B cell (primary cell): ENCODE results near the gene GSG1L. TPM values are rescaled to one million over a fixed set of nuclear protein-coding genes. Genes with fewer than 3 reads are reported as not detected.

Source experiments
- ATAC-seq: fragments of 200-7000 bp; cut with Tn5 transposase; one replicate; pipeline ENCODE4 v1.10.0; 2021; ENCODE audit warnings: low read depth, mild to moderate bottlenecking, moderate number of reproducible peaks, moderate library complexity
- CTCF ChIA-PET: fragments of 350-600 bp; sonication (Branson Sonifier 250); formaldehyde crosslinking; loops from one replicate; lab custom pipeline; 2021; ENCODE audit warnings: antibody characterized with exemption, inconsistent platforms; lab: Charles Lee
- POLR2A ChIA-PET: fragments of 350-600 bp; sonication (Branson Sonifier 250); formaldehyde crosslinking; loops from one replicate; lab custom pipeline; 2021; ENCODE audit warnings: antibody characterized with exemption; lab: Charles Lee
- DNase-seq: peaks from one replicate; pipeline ENCODE4 v3.0.0; 2013
- H2AFZ ChIP-seq: 2 replicates; pipeline ENCODE4 v1.6.1; 2012; ENCODE audit warnings: mild to moderate bottlenecking, low read depth, low read length; ENCODE audit not compliant: insufficient read depth, poor library complexity, severe bottlenecking
- H3K27ac ChIP-seq, 2 donors: 1 replicate in 1 of 2; 2 replicates in 1 of 2; pipeline ENCODE4 v1.5.1; 2012 to 2013; ENCODE audit warnings: low read length in 2 of 2, mild to moderate bottlenecking in 2 of 2, moderate library complexity in 1 of 2
- H3K27me3 ChIP-seq, 4 experiments: fragments of 200-600 bp in 1 of 4; sonication (generic) in 1 of 4; replicated peaks in 1 of 4; 1 replicate in 2 of 4; 2 replicates in 2 of 4; pipeline versions ENCODE4 v1.6.1 to v1.7.0; 2013 to 2016; ENCODE audit warnings: low read length in 3 of 4, mild to moderate bottlenecking in 2 of 4, mixed read lengths in 1 of 4, moderate library complexity in 1 of 4; ENCODE audit not compliant: insufficient read depth in 4 of 4, control insufficient read depth in 3 of 4; ENCODE audit errors: control extremely low read depth in 1 of 4
- H3K36me3 ChIP-seq, 2 experiments: replicated peaks in 1 of 2; 1 replicate in 1 of 2; 2 replicates in 1 of 2; pipeline versions ENCODE4 v1.6.1 to v1.7.1; 2013; ENCODE audit warnings: low read length in 1 of 2; ENCODE audit not compliant: insufficient read depth in 2 of 2, control insufficient read depth in 1 of 2; ENCODE audit errors: control extremely low read depth in 1 of 2, extremely low read depth in 1 of 2
- H3K4me1 ChIP-seq, 2 donors: fragments of 200-600 bp in 1 of 2; sonication (generic) in 1 of 2; 1 replicate in 1 of 2; 2 replicates in 1 of 2; pipeline versions ENCODE4 v1.5.1 to v1.6.1; 2013 to 2017; ENCODE audit warnings: low read length in 2 of 2; ENCODE audit not compliant: control insufficient read depth in 2 of 2, insufficient read depth in 2 of 2
- H3K4me2 ChIP-seq: replicated peaks from 2 replicates; pipeline ENCODE3; 2012; ENCODE audit warnings: mild to moderate bottlenecking, low read depth, low read length; ENCODE audit not compliant: poor library complexity, severe bottlenecking
- H3K4me3 ChIP-seq, 5 experiments: fragments of 200-600 bp in 1 of 5; sonication (generic) in 1 of 5; 1 replicate in 3 of 5; 2 replicates in 2 of 5; pipeline versions ENCODE4 v1.5.1 to v1.7.0; 2011 to 2016; ENCODE audit warnings: low read length in 4 of 5, mild to moderate bottlenecking in 4 of 5, low read depth in 2 of 5, control low read depth in 1 of 5, moderate library complexity in 1 of 5; ENCODE audit not compliant: insufficient read depth in 1 of 5; ENCODE audit errors: control extremely low read depth in 1 of 5, extremely low read depth in 1 of 5
- H3K79me2 ChIP-seq: fragments of 200-600 bp; sonication (generic); one replicate; pipeline ENCODE4 v1.6.0; 2016; ENCODE audit warnings: low read length; ENCODE audit not compliant: control insufficient read depth, insufficient read depth
- H3K9ac ChIP-seq: fragments of 200-600 bp; sonication (generic); 2 replicates; pipeline ENCODE4 v1.6.1; 2017; ENCODE audit warnings: mild to moderate bottlenecking, low read length, moderate library complexity
- H3K9me3 ChIP-seq, 3 donors: one replicate each; pipeline versions ENCODE4 v1.6.1 to v1.7.1; 2013; ENCODE audit warnings: low read length in 2 of 3; ENCODE audit not compliant: control insufficient read depth in 2 of 3, insufficient read depth in 1 of 3; ENCODE audit errors: control extremely low read depth in 1 of 3
- H4K20me1 ChIP-seq: 2 replicates; pipeline ENCODE4 v1.6.0; 2012; ENCODE audit warnings: mild to moderate bottlenecking, low read length; ENCODE audit not compliant: insufficient read depth, control insufficient read depth, poor library complexity, severe bottlenecking
- H3K27ac Mint-ChIP-seq: one replicate; pipeline ENCODE4 v1.8.0; 2021; ENCODE audit warnings: mixed read lengths
- H3K27me3 Mint-ChIP-seq: one replicate; pipeline ENCODE4 v1.8.0; 2021; ENCODE audit warnings: mixed read lengths
- H3K4me1 Mint-ChIP-seq: one replicate; pipeline ENCODE4 v1.8.0; 2021; ENCODE audit warnings: mixed read lengths
- H3K4me3 Mint-ChIP-seq: one replicate; pipeline ENCODE4 v1.8.0; 2021; ENCODE audit warnings: mixed read lengths
- H3K9me3 Mint-ChIP-seq: one replicate; pipeline ENCODE4 v1.8.0; 2022; ENCODE audit warnings: mixed read lengths; ENCODE audit not compliant: insufficient read depth
- CTCF ChIP-seq: fragments of 200-600 bp; IDR thresholded peaks from one replicate; pipeline ENCODE4 v1.8.0; 2022; ENCODE audit warnings: antibody characterized with exemption, mild to moderate bottlenecking
- EZH2 ChIP-seq: IDR thresholded peaks from 2 replicates; pipeline ENCODE4 v1.6.1; 2012; ENCODE audit warnings: borderline replicate concordance, low read depth, mild to moderate bottlenecking, moderate library complexity, low read length; ENCODE audit not compliant: insufficient read depth, poor library complexity, severe bottlenecking
- WGBS: methylation state at CpG from one replicate; pipeline ENCODE4 v1.1.5; 2013; ENCODE audit warnings: missing lambda C conversion rate; ENCODE audit not compliant: insufficient coverage; 5-methylcytosine and 5-hydroxymethylcytosine counted together
- intact Hi-C: fragments of 100-400 bp; cut with micrococcal nuclease; formaldehyde crosslinking; loops from one replicate; pipeline ENCODE4 v1.10.0; 2022
- polyA plus RNA-seq: library from polyadenylated mRNA; depleted of rRNA; stranded (reverse); fragments of >200 nt; gene quantifications from 2 replicates; pipeline ENCODE4 v1.2.3, GENCODE V29; 2012
- total RNA-seq, 2 donors: library from RNA; stranded (reverse); fragments of 120-200 nt in 1 of 2; gene quantifications; 1 replicate in 1 of 2; 2 replicates in 1 of 2; pipeline versions ENCODE4 v1.2.3 to v1.2.4, GENCODE V29; 2013 to 2022

The GSG1L gene
- total and polyA plus RNA-seq, 2 donors (not counting 1 experiment from before 2014, with no cell fraction given): 0.01 TPM; not detected in 1

GRCh38 chr16:27767971-27768591, 295.4 kb downstream of the GSG1L start:
- Histone ChIP-seq H3K9me3 (peaks cover 0 to 8% (median 5%) of the 10 kb centered on the region in 3 donors), H3K27me3 (no peaks in the 10 kb centered on the region), H3K4me2 (no peak overlapping the region), H3K4me1 (no peaks in the 10 kb centered on the region), H3K36me3 (peaks cover 0 to 20% of the 10 kb centered on the region in 2 experiments), H3K4me3 (no peak overlapping the region), H4K20me1 (no peaks in the 10 kb centered on the region), H3K27ac (no peak overlapping the region), H2AFZ (no peak overlapping the region), H3K9ac (no peak overlapping the region), H3K79me2 (no peaks in the 10 kb centered on the region)
- no peak for TF ChIP-seq EZH2
- no peak for TF ChIP-seq CTCF
- intact Hi-C loops: no loop called here
- WGBS: 85% methylated on average over 4 of the region's 5 CpGs
- H3K4me1 Mint-ChIP-seq: no peaks in the 10 kb centered on the region
- ATAC-seq (no peak), DNase-seq (no peak)
- H3K9me3 Mint-ChIP-seq: peaks cover 3% of the 10 kb centered on the region
- H3K27ac Mint-ChIP-seq: no peak overlapping the region
- CTCF ChIA-PET: no interaction called here
- no peak overlapping the region for H3K4me3 Mint-ChIP-seq
- no peaks in the 10 kb centered on the region for H3K27me3 Mint-ChIP-seq
- POLR2A ChIA-PET: no interaction called here

GRCh38 chr16:27767081-27767480, 296.4 kb downstream of the GSG1L start:
- Histone ChIP-seq H3K9me3 (peaks cover 0 to 8% (median 5%) of the 10 kb centered on the region in 3 donors), H4K20me1 (no peaks in the 10 kb centered on the region), H3K79me2 (no peaks in the 10 kb centered on the region), H2AFZ (no peak overlapping the region), H3K4me1 (no peaks in the 10 kb centered on the region), H3K27me3 (no peaks in the 10 kb centered on the region), H3K27ac (no peak overlapping the region), H3K9ac (no peak overlapping the region), H3K4me3 (no peak overlapping the region), H3K4me2 (no peak overlapping the region), H3K36me3 (peaks cover 0 to 24% of the 10 kb centered on the region in 2 experiments)
- POLR2A ChIA-PET: no interaction called here
- H3K27me3 Mint-ChIP-seq: no peaks in the 10 kb centered on the region
- H3K4me3 Mint-ChIP-seq: no peak overlapping the region
- no peak for ATAC-seq
- CTCF ChIA-PET: no interaction called here
- no peak overlapping the region for H3K27ac Mint-ChIP-seq
- no peak for DNase-seq
- H3K9me3 Mint-ChIP-seq: peaks cover 3% of the 10 kb centered on the region
- intact Hi-C loops: no loop called here
- H3K4me1 Mint-ChIP-seq: no peaks in the 10 kb centered on the region
- WGBS: 97% methylated on average over 3 of the region's 7 CpGs
- TF ChIP-seq EZH2 (no peak), CTCF (no peak)
